NCI-H82 (cell line): Measurements from ENCODE around the gene COX19.

Experiments used
- DNase-seq: peaks from one replicate; lab custom pipeline; 2025; lab: John Stamatoyannopoulos, UW

The COX19 gene

GRCh38 chr7:974820-975681 lies at the start of gene COX19:
COX19 (minus strand) TSS chr7:975549; CDS start chr7:975509, 40 bp downstream.
- peak; percentile 90 for DNase-seq

- no peak for DNase-seq
These were observed 49.0 kb upstream of the COX19 start for GRCh38 chr7:1024331-1024841.

- no peak for DNase-seq
These were observed 47.6 kb upstream of the COX19 start for GRCh38 chr7:1022801-1023465.

GRCh38 chr7:1022356-1022755 lies 47.0 kb upstream of the COX19 start:
- DNase-seq = no peak

- DNase-seq = no peak
These were observed 46.6 kb upstream of the COX19 start for GRCh38 chr7:1021931-1022330.

- DNase-seq = no peak
These were observed 46.0 kb upstream of the COX19 start for GRCh38 chr7:1021366-1021765.

- no peak for DNase-seq
These were observed 45.5 kb upstream of the COX19 start for GRCh38 chr7:1020849-1021251.

GRCh38 chr7:1019789-1020610 lies 44.7 kb upstream of the COX19 start:
- DNase-seq = no peak

- DNase-seq = no peak
These were observed 44.0 kb upstream of the COX19 start for GRCh38 chr7:1019255-1019785.

GRCh38 chr7:1018334-1018695 lies 43.0 kb upstream of the COX19 start:
- DNase-seq = no peak

GRCh38 chr7:1017586-1018333 lies 42.4 kb upstream of the COX19 start:
- no peak for DNase-seq

- no peak for DNase-seq
These were observed 41.5 kb upstream of the COX19 start for GRCh38 chr7:1016577-1017531.

- no peak for DNase-seq
These were observed 40.1 kb upstream of the COX19 start for GRCh38 chr7:1015196-1016121.

- no peak for DNase-seq
These were observed 39.3 kb upstream of the COX19 start for GRCh38 chr7:1014681-1015080.

- DNase-seq = no peak
These were observed 38.2 kb upstream of the COX19 start for GRCh38 chr7:1013581-1013980.

- DNase-seq = no peak
These were observed 37.4 kb upstream of the COX19 start for GRCh38 chr7:1012716-1013095.

GRCh38 chr7:1012004-1012715 lies 36.8 kb upstream of the COX19 start:
- DNase-seq = no peak

- DNase-seq = no peak
These were observed 36.1 kb upstream of the COX19 start for GRCh38 chr7:1011297-1012003.
